GM10847 (cell line): ENCODE measurements around the gene SYNPR.

Source experiments
- POLR2A ChIP-seq: IDR thresholded peaks from 2 replicates; pipeline ENCODE4 v1.6.1; 2011; ENCODE audit not compliant: insufficient read length; ENCODE audit errors: extremely low read depth

The SYNPR gene

DNA sequence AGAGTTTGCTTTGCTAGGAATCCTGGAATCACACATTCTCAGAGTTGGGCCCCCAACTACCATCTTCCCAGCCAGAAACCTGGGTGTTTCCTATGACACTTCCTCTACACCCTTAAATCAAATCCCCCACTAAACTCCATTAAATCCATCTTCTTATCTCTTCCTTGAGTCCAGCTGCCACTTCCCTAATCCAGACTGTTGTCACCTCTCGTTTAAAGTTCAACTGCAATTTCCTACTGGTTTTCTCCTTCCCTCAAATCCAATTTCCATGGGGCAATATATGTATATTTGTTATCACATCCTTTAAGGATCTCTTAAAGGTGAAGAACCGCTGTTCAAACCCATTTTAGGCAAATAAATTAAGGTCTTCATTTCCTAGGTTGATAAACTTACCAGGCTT lies 300.8 kb downstream of the SYNPR start:
- TF ChIP-seq POLR2A, result no peak

- TF ChIP-seq POLR2A, result no peak
These were observed 302.0 kb downstream of the SYNPR start for GRCh38 chr3:63580151-63580550.

GRCh38 chr3:63582943-63583500 lies 304.9 kb downstream of the SYNPR start:
- TF ChIP-seq POLR2A, result no peak

- TF ChIP-seq POLR2A, result no peak
These were observed 306.6 kb downstream of the SYNPR start for GRCh38 chr3:63584681-63585080.

- no peak for TF ChIP-seq POLR2A
These were observed 307.8 kb downstream of the SYNPR start for GRCh38 chr3:63585927-63586326.

- no peak for TF ChIP-seq POLR2A
These were observed 310.8 kb downstream of the SYNPR start for GRCh38 chr3:63588895-63589294.

- TF ChIP-seq POLR2A, result no peak
These were observed 315.7 kb downstream of the SYNPR start for GRCh38 chr3:63593779-63594178.

GRCh38 chr3:63595221-63595620 lies 317.1 kb downstream of the SYNPR start:
- TF ChIP-seq POLR2A, result no peak

GRCh38 chr3:63597019-63597418 lies 318.9 kb downstream of the SYNPR start:
- no peak for TF ChIP-seq POLR2A

GRCh38 chr3:63607716-63608115 lies 329.6 kb downstream of the SYNPR start:
- no peak for TF ChIP-seq POLR2A

- TF ChIP-seq POLR2A, result no peak
These were observed 331.3 kb downstream of the SYNPR start for GRCh38 chr3:63609408-63609807.

- no peak for TF ChIP-seq POLR2A
These were observed 331.7 kb downstream of the SYNPR start for GRCh38 chr3:63609834-63610233.

- no peak for TF ChIP-seq POLR2A
These were observed 333.3 kb downstream of the SYNPR start for GRCh38 chr3:63611382-63611781.

DNA sequence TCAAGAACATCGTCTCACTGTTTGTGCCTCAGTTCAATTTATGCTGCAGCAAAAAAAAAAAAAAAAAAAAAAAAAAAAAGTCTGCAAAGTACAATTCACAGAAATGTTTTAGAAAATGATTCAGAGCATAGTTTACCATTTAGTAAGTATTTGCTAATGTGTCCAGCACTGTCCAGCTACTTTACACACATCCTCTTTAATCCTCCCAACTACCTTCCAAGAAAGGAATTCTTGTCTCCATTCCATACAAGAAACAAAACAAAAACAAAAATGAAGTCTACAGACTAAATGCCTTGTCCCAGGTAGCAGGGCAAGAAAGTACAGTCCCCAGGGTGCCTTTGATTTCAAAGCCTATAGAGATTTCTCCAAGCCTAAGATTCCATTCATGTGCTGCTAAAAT lies 335.5 kb downstream of the SYNPR start:
- TF ChIP-seq POLR2A, result no peak

DNA sequence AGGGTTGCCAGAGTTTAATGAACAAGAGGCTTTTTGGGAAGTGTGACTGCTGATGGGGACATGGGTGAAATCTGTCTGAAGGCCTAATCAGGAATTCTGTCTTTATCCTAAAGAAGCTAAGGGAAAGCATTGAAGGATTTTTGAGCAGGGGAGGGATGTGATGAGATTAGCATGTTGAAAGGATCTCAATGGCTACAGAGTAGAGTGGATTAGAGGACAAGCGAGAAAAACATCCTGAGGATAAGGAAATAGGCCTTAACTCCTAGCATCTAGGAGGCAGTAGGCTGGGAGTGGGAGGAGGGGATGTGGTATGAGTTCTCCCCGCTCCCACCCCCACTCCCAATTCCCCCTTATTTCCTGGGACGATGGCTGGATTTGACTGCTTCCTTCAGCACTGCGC lies 339.3 kb downstream of the SYNPR start:
- TF ChIP-seq POLR2A, result no peak

GRCh38 chr3:63624941-63625560 lies 346.9 kb downstream of the SYNPR start:
- TF ChIP-seq POLR2A, result no peak

GRCh38 chr3:63631670-63632069 lies 353.6 kb downstream of the SYNPR start:
- TF ChIP-seq POLR2A, result no peak
